HepG2 (cell line): ENCODE results near the gene ALDH3A2. TPM values are rescaled to one million over a fixed set of nuclear protein-coding genes. Genes with fewer than 3 reads are reported as not detected.

Experiments used
- ATAC-seq: fragments of 200-7000 bp; cut with Tn5 transposase; 3 replicates; pipeline ENCODE4 v1.9.1; 2020; ENCODE audit warnings: mild to moderate bottlenecking, moderate library complexity
- BruUV-seq: library from RNA; stranded (reverse); fragments of 400-500 nt; replicated peaks from 2 replicates; lab custom pipeline; 2021; lab: Mats Ljungman, UMichigan
- CTCF ChIA-PET: fragments of 300-600 bp; formaldehyde crosslinking; extraction: SDS; loops from one replicate; lab custom pipeline; 2021; ENCODE audit warnings: low total read pairs, inconsistent platforms, low intra/inter-chr PET ratio; lab: Yijun Ruan, JAX
- POLR2A ChIA-PET: fragments of 350-600 bp; sonication (Branson Sonifier 250); formaldehyde crosslinking; loops from one replicate; lab custom pipeline; 2020; ENCODE audit warnings: antibody characterized with exemption, inconsistent platforms; lab: Yijun Ruan, JAX
- DNase-seq: peaks from one replicate; pipeline ENCODE4 v3.0.0-alpha.2; 2015; ENCODE audit warnings: low spot score
- FAIRE-seq: peaks from 3 replicates; lab custom pipeline; 2011; peaks lifted over from hg19 to GRCh38; lab: Jason Lieb, UNC
- H2AFZ ChIP-seq: one replicate; pipeline ENCODE4 v1.6.1; 2011; ENCODE audit warnings: low read length, inconsistent platforms
- H3K27ac ChIP-seq: fragments of 300-600 bp; 3 replicates; pipeline ENCODE4 v1.8.0; 2011; ENCODE audit warnings: mixed run types, mild to moderate bottlenecking, mixed read lengths, low read length, inconsistent platforms; ENCODE audit not compliant: insufficient read depth; ENCODE audit errors: extremely low read length
- H3K27me3 ChIP-seq, 2 experiments: fragments of 200-600 bp in 1 of 2; 2 replicates in 1 of 2; 3 replicates in 1 of 2; pipeline versions ENCODE4 v1.6.0 to v1.8.0; 2011; ENCODE audit warnings: low read length in 2 of 2, mild to moderate bottlenecking in 2 of 2, moderate library complexity in 2 of 2, inconsistent platforms in 1 of 2; ENCODE audit not compliant: insufficient read depth in 2 of 2, control insufficient read depth in 1 of 2
- H3K36me3 ChIP-seq, 2 experiments: fragments of 200-600 bp in 1 of 2; replicated peaks in 1 of 2; 2 replicates in 1 of 2; 3 replicates in 1 of 2; pipeline versions ENCODE4 v1.5.1 to v1.8.0; 2011; ENCODE audit warnings: low read length in 2 of 2, inconsistent platforms in 1 of 2; ENCODE audit not compliant: insufficient read depth in 2 of 2, control insufficient read depth in 1 of 2
- H3K4me1 ChIP-seq: 2 replicates; pipeline ENCODE4 v1.5.1; 2012; ENCODE audit warnings: low read length, inconsistent platforms; ENCODE audit not compliant: insufficient read depth
- H3K4me2 ChIP-seq: 2 replicates; pipeline ENCODE4 v1.6.0; 2011; ENCODE audit warnings: low read depth, low read length, inconsistent platforms
- H3K4me3 ChIP-seq, 3 experiments: fragments of 200-600 bp in 1 of 3; sonication (generic), shearing (Covaris generic) in 1 of 3; replicated peaks in 1 of 3; 2 replicates each; pipeline ENCODE4 v1.5.1; 2011 to 2016; ENCODE audit warnings: low read length in 3 of 3, inconsistent platforms in 2 of 3, low read depth in 2 of 3, mild to moderate bottlenecking in 2 of 3, control low read depth in 1 of 3, mixed read lengths in 1 of 3; ENCODE audit not compliant: insufficient read depth in 1 of 3
- H3K79me2 ChIP-seq: one replicate; pipeline ENCODE4 v1.6.1; 2011; ENCODE audit warnings: low read length, inconsistent platforms; ENCODE audit not compliant: insufficient read depth
- H3K9ac ChIP-seq: 2 replicates; pipeline ENCODE4 v1.6.0; 2011; ENCODE audit warnings: mild to moderate bottlenecking, low read depth, low read length, inconsistent platforms; ENCODE audit not compliant: insufficient read depth
- H3K9me3 ChIP-seq: 2 replicates; pipeline ENCODE4 v1.5.1; 2012; ENCODE audit warnings: mild to moderate bottlenecking, low read length
- H4K20me1 ChIP-seq: 2 replicates; pipeline ENCODE4 v1.6.0; 2011; ENCODE audit warnings: inconsistent platforms, mild to moderate bottlenecking, low read length, moderate library complexity; ENCODE audit not compliant: insufficient read depth
- FOSL2 ChIP-seq: sonication (generic); formaldehyde crosslinking; IDR thresholded peaks from 2 replicates; pipeline ENCODE4 v1.4.0; 2020; ENCODE audit warnings: missing genetic modification reagents
- GMEB1 ChIP-seq: sonication (generic); formaldehyde crosslinking; IDR thresholded peaks from 2 replicates; pipeline ENCODE4 v1.5.1; 2020; ENCODE audit warnings: missing genetic modification reagents, mild to moderate bottlenecking, borderline replicate concordance
- MAX ChIP-seq: IDR thresholded peaks from 2 replicates; pipeline ENCODE4 v1.6.1; 2012; ENCODE audit warnings: inconsistent platforms
- MYPOP ChIP-seq: sonication (generic); formaldehyde crosslinking; IDR thresholded peaks from 2 replicates; pipeline ENCODE4 v1.8.1; 2023; ENCODE audit warnings: mild to moderate bottlenecking, moderate library complexity, missing genetic modification reagents
- PAF1 ChIP-seq: IDR thresholded peaks from 2 replicates; pipeline ENCODE4 v1.6.1; 2016; ENCODE audit warnings: missing genetic modification reagents, missing compliant biosample characterization
- RELA ChIP-seq: sonication (generic); formaldehyde crosslinking; IDR thresholded peaks from 2 replicates; pipeline ENCODE4 v1.4.0; 2020; ENCODE audit warnings: missing genetic modification reagents
- SAP130 ChIP-seq: IDR thresholded peaks from 2 replicates; pipeline ENCODE4 v1.6.1; 2016; ENCODE audit warnings: low read depth
- SRSF4 ChIP-seq: fragments of 200-400 bp; formaldehyde crosslinking; IDR thresholded peaks from one replicate; pipeline ENCODE4 v1.6.1; 2018; ENCODE audit warnings: mild to moderate bottlenecking, low read depth, low read length, moderate library complexity; ENCODE audit not compliant: poor library complexity, severe bottlenecking
- TEAD3 ChIP-seq: optimal IDR thresholded peaks from 2 replicates; pipeline ENCODE3; 2016; ENCODE audit warnings: borderline replicate concordance
- TOPORS ChIP-seq: sonication (generic); formaldehyde crosslinking; IDR thresholded peaks from 2 replicates; pipeline ENCODE4 v1.8.0; 2023; ENCODE audit warnings: mild to moderate bottlenecking, missing genetic modification reagents
- ZFP41 ChIP-seq: sonication (generic); formaldehyde crosslinking; IDR thresholded peaks from 2 replicates; pipeline ENCODE4 v1.4.0; 2020; ENCODE audit warnings: mild to moderate bottlenecking, missing genetic modification reagents, borderline replicate concordance
- ZFX ChIP-seq: sonication (generic); formaldehyde crosslinking; IDR thresholded peaks from 2 replicates; pipeline ENCODE4 v1.4.0; 2020; ENCODE audit warnings: mild to moderate bottlenecking, low read depth, missing genetic modification reagents, moderate library complexity
- ZFY ChIP-seq: sonication (generic); formaldehyde crosslinking; IDR thresholded peaks from 2 replicates; pipeline ENCODE4 v1.4.0; 2020; ENCODE audit warnings: missing genetic modification reagents
- ZIK1 ChIP-seq: sonication (generic); formaldehyde crosslinking; IDR thresholded peaks from 2 replicates; pipeline ENCODE4 v1.5.0; 2020; ENCODE audit warnings: mild to moderate bottlenecking, low read depth, missing genetic modification reagents, borderline replicate concordance
- ZNF18 ChIP-seq: sonication (generic); formaldehyde crosslinking; IDR thresholded peaks from 2 replicates; pipeline ENCODE4 v1.8.0; 2022; ENCODE audit warnings: mild to moderate bottlenecking, missing genetic modification reagents; ENCODE audit not compliant: insufficient replicate concordance
- ZNF510 ChIP-seq: sonication (generic); formaldehyde crosslinking; IDR thresholded peaks from 2 replicates; pipeline ENCODE4 v1.4.0; 2020; ENCODE audit warnings: low read depth, mild to moderate bottlenecking, missing genetic modification reagents
- ZNF747 ChIP-seq: sonication (generic); formaldehyde crosslinking; IDR thresholded peaks from 2 replicates; pipeline ENCODE4 v1.8.1; 2023; ENCODE audit warnings: missing genetic modification reagents, mild to moderate bottlenecking, borderline replicate concordance
- WGBS: methylation state at CpG from one replicate; pipeline ENCODE4 v1.1.6; 2017; ENCODE audit warnings: low lambda C conversion rate; 5-methylcytosine and 5-hydroxymethylcytosine counted together
- in situ Hi-C: cut with HindIII; loops from 2 replicates; pipeline ENCODE4 v1.10.0; 2017; ENCODE audit warnings: low pct_unique_long_range_greater_than_20kb; ENCODE audit not compliant: extremely low pct_ligation_motif_present
- intact Hi-C: fragments of 100-400 bp; cut with micrococcal nuclease; formaldehyde crosslinking; loops from one replicate; pipeline ENCODE4 v1.10.0; 2022; ENCODE audit not compliant: unreplicated experiment
- polyA plus RNA-seq, 8 experiments: library from polyadenylated mRNA; depleted of rRNA in 3 of 8; stranded (reverse) in 7 of 8; unstranded in 1 of 8; fragments of >200 nt; fragmentation: Illumina TruSeq in 4 of 8; extraction: Trizol in 4 of 8; gene quantifications; 2 replicates each; pipeline versions ENCODE4 v1.2.1 to v1.2.3, GENCODE V29; 2011 to 2016; ENCODE audit warnings: low read depth in 4 of 8, missing spikeins in 1 of 8, mixed read lengths in 1 of 8; ENCODE audit not compliant: insufficient read depth in 1 of 8
- total RNA-seq, 5 experiments: library from RNA; depleted of rRNA; stranded (reverse); fragments of >200 nt; fragmentation: Illumina TruSeq; extraction: Trizol; gene quantifications; 2 replicates each; pipeline ENCODE4 v1.2.3, GENCODE V29; 2016; ENCODE audit warnings: low read depth in 1 of 5

The ALDH3A2 gene
- total and polyA plus RNA-seq, 2 of the 13 experiments (the other 11 are each of a cell fraction or from before 2014, with no cell fraction given), result 80.8 to 180 TPM

GRCh38 chr17:19651451-19652238 is 3.1 kb downstream of the ALDH3A2 start:
- Histone ChIP-seq H3K4me3 (peak overlapping the region; percentile 38 to 89 (median 86)), H3K9me3 (no peaks in the 10 kb centered on the region), H3K27me3 (no peaks in the 10 kb centered on the region; a peak in 1 of 5 replicates), H3K79me2 (peaks cover 68% of the 10 kb centered on the region), H3K36me3 (peaks cover 8 to 40% of the 10 kb centered on the region in 2 experiments), H4K20me1 (no peaks in the 10 kb centered on the region), H3K27ac (peak overlapping the region; percentile 56), H3K4me1 (peaks cover 63% of the 10 kb centered on the region), H2AFZ (no peak overlapping the region), H3K9ac (peak overlapping the region; percentile 85), H3K4me2 (peak overlapping the region; percentile 85)
- intact Hi-C loops, result no loop called here
- ChIA-PET POLR2A (interaction anchor here (0.7 to 2.8 kb wide), 4 partner anchors 9 to 274 kb away, joined by 3 to 16 read pairs (median 4); partner anchors contain the start of gene MAPK7), CTCF (no interaction called here)
- in situ Hi-C loops, result no loop called here
- DNase-seq (no peak), FAIRE-seq (no peak), ATAC-seq (no peak)
- WGBS, result 53% methylated on average over 5 of the region's 5 CpGs
- BruUV-seq, result no TSS peak
- TF ChIP-seq FOSL2 (CRISPR knock-in tag) (0 out of 2 replicates have a peak, but pooled peaks have one; percentile 3), SRSF4 (no peak), ZFY (CRISPR knock-in tag) (peak; percentile 71), TEAD3 (CRISPR knock-in tag) (peak; percentile 17), MAX (peak; percentile 68), ZFP41 (CRISPR knock-in tag) (no peak), ZFX (CRISPR knock-in tag) (peak; percentile 81), ZNF747 (CRISPR knock-in tag) (peak; percentile 5; the same call in 1 of the 2 replicates), ZNF18 (CRISPR knock-in tag) (peak; percentile 54), TOPORS (CRISPR knock-in tag) (no peak), SAP130 (CRISPR knock-in tag) (0 out of 2 replicates have a peak, but pooled peaks have one; percentile 18), GMEB1 (CRISPR knock-in tag) (0 out of 2 replicates have a peak, but pooled peaks have one; percentile 26), PAF1 (CRISPR knock-in tag) (0 out of 2 replicates have a peak, but pooled peaks have one; percentile 48), ZIK1 (CRISPR knock-in tag) (no peak), ZNF510 (CRISPR knock-in tag) (0 out of 2 replicates have a peak, but pooled peaks have one; percentile 35), RELA (CRISPR knock-in tag) (no peak), MYPOP (CRISPR knock-in tag) (peak; percentile 28; the same call in 1 of the 2 replicates)
